HS-5 (cell line): ENCODE results near the gene ACR.
"Not testable (repeated sequence)": the region's sequence is repeated elsewhere in the genome, so short reads cannot be mapped to it uniquely, and the experiment has no call there.

ENCODE experiments used
- DNase-seq: peaks from one replicate; pipeline ENCODE4 v3.0.0-alpha.2; 2012; ENCODE audit warnings: low read depth

Gene ACR

GRCh38 chr22:50732681-50733080 is 5.3 kb upstream of the ACR start:
- no peak for DNase-seq

- no peak for DNase-seq
These were observed 4.3 kb upstream of the ACR start for GRCh38 chr22:50733521-50734342.

DNA sequence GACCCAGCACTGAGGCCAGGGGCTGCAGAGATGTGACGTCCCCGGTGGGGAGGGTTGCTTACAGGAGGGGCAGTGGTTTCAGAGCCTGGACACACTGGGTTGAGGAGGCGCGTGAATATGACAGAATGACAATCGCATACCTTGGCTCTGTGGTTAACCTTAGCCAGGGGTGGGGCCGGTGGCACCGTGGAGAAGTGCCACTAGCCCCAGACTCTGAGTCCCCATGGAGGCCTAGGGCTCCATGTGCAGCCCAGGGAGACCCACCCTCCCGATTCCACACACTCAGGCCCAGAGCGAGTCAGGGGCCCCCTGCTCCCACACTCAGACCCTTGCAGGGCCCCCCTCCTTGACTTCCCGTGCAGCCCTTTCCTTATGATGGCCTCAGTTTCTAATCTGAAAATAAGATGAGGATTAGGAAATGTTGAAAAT is 3.6 kb upstream of the ACR start:
- DNase-seq, result no peak

DNA sequence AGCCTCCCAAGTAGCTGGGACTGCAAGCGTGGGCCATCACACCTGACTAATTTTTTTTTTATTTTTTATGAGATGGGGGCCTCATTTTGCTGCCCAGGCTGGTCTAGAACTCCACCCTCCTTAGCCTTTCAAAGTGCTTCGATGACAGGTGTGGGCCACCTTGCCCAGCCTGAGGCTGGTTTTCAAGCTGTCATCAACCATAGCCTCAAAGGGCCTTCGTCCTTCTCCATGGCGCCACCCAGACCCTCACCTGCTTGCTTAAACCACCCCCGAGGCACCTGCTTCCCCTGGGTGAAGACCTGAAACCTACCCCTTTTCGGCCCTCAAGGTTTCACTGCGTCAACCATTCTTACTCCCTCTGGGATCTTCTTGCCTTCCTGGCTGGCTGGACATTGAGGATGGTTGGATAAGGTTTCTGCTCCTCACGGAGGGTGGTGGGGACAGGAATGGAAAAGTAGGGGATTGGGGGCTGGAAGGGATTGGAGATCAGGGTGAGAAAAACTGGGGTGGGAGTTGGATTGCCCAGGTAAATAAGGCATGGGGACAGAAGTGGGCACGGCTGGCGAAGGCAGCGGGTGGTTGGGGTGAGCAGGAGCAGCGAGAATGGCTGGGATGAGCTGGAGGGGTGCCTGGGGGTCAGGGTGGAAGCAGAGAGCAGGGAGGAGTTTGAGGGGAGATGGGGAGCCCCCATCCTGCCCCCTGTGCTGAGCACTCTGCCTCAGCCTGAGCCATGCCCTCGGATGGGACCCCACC is 2.8 kb upstream of the ACR start:
- DNase-seq, result no peak

GRCh38 chr22:50735739-50736030 is 2.3 kb upstream of the ACR start:
- DNase-seq, result no peak

DNA sequence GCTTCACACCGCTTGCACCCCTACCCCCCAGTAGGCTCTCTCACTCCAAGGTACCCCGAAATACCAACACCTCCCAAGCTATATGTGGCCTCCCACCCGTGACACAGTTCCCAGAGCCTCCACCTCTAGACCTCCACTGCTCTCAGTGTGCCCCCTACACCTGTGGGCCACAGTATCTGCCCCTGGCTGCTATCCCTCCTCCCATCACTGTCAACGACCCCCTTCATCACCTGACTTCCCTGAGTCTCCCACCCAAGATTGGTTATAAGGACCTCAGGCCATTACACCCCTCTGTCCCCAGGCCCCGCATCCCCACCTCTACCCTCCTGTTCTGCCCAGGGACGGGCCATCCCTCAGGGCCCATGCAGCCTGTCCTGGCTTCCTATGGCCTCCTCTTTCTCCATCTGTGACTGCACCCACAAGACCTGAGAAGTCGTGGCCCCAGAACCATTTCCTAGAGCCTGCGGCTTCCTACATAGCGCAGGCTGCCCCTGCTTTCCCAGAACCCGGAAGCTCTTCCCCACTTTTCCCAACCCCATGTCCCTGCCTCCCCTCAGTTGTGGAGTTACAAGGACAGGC is 734 bp downstream of the ACR start:
- no peak for DNase-seq

DNA sequence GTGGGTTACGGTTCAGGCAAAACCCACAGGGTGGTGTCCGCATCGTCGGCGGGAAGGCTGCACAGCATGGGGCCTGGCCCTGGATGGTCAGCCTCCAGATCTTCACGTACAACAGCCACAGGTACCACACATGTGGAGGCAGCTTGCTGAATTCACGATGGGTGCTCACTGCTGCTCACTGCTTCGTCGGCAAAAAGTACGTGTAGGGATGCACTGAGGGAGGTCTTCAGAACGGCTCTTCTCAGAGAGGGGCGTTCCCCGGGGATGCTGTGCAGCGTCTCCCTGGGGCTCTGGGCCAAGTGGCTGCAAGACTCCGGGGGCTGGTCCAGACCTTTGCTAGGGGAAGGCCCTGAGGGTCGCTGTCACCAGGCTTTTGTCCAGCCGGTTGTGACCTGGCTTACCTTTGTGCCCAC is 1.3 kb downstream of the ACR start:
- DNase-seq, result no peak

DNA sequence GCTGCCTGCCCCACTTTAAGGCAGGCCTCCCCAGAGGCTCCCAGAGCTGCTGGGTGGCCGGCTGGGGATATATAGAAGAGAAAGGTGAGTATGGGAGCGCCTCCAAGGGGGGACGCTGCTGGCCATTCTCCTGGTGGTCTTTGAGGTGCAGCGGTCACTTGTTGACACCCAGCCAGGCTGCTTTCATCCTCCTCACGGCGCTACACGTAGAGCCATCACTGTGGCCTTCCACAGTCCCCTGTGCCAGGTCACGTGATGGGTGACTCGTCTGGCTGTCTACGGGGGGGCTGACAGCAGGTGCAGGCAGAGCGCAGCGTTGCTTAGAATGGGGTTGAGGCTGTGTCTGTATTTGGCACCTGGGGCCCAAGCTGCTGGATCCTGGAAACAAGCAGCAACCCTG is 1.9 kb downstream of the ACR start:
- DNase-seq, result no peak

GRCh38 chr22:50740714-50741113 is 2.7 kb downstream of the ACR start:
- DNase-seq, result not testable (repeated sequence)

DNA sequence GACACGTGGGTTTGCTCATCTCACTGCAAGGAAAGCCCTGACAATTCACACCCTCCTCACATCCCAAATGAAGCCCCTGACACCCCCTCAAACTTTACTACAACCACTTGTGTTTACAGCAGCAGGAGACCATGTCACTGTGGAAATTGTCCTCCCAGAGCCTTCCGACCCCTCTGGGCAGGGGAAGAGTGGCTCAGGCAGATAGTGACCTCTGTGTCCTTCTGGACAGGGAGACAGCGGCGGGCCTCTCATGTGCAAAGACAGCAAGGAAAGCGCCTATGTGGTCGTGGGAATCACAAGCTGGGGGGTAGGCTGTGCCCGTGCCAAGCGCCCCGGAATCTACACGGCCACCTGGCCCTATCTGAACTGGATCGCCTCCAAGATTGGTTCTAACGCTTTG is 6.4 kb downstream of the ACR start:
- not testable (repeated sequence) for DNase-seq

GRCh38 chr22:50747521-50747920 is 9.5 kb downstream of the ACR start:
- not testable (repeated sequence) for DNase-seq

GRCh38 chr22:50748630-50749029 is 10.6 kb downstream of the ACR start:
- not testable (repeated sequence) for DNase-seq

DNA sequence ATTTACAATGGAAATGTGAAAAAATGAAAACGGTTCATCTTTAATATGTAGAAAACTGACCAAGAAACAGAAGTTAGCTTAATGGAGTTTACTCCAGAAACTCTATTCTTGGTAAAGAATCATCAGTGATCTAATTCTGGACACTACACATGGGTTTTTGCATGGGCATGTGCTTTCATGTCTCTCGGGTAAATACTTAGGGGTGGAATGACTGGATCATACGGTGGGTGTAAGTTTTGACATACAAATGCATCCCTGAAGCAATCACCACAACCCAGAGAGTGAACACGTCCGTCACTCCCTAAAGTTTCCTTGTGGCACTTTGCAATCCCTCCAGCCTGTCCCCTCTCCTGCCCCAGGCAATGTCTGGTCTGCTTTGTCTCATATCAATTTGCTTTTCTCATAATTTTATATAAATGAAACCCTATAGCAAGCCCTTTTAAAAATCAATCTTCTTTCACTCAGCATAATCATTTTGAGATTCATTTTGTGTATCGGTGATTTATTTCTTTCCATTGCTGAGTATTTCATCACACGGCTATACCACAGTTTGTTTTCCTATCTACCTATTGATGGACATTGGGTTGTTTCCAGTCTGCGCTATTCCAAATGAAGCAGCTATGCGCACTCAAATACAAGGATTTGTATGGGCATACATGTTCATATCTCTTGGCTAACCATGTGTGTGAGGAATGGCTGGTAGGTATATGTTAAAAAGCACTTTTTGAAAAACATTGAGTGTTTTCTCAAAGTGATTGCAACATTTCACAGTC is 11.5 kb downstream of the ACR start:
- DNase-seq, result not testable (repeated sequence)

DNA sequence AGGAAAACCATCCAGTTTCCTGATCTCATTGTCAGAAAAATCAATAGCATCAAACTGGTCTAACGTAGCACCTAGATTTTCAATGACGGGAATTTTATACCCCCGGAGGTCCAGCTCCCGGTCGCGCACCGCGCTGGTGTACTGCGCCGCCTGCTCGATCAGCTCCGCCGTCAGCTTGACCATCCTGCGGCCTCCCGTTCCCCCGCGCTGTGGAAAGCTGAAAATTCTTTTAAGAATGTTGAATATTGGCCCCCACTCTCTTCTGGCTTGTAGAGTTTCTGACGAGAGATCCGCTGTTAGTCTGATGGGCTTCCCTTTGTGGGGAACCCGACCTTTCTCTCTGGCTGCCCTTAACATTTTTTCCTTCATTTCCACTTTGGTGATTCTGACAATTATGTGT is 17.2 kb downstream of the ACR start:
- not testable (repeated sequence) for DNase-seq

- DNase-seq, result not testable (repeated sequence)
These were observed 18.4 kb downstream of the ACR start for GRCh38 chr22:50756406-50756805.

GRCh38 chr22:50756949-50757491 is 19.0 kb downstream of the ACR start:
- not testable (repeated sequence) for DNase-seq

DNA sequence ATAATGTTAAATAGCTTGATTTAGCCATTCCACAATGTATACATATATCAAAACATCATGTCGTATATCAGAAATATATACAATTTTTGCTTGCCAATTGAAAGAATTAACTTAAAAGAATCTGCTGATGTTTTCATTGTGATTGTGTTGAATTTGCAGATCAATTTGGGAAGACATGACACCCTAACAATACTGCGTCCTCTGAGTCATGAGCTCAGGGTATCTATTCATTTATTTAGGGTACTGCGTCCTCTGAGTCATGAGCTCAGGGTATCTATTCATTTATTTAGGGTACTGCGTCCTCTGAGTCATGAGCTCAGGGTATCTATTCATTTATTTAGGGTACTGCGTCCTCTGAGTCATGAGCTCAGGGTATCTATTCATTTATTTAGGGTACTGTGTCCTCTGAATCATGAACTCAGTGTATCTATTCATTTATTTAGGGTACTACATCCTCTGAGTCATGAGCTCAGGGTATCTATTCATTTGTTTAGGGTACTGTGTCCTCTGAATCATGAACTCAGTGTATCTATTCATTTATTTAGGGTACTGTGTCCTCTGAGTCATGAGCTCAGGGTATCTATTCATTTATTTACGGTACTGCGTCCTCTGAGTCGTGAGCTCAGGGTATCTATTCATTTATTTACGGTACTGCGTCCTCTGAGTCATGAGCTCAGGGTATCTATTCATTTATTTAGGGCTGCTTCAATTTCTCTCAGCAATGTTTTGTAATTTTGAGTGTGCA is 21.8 kb downstream of the ACR start:
- peak; percentile 28 for DNase-seq

DNA sequence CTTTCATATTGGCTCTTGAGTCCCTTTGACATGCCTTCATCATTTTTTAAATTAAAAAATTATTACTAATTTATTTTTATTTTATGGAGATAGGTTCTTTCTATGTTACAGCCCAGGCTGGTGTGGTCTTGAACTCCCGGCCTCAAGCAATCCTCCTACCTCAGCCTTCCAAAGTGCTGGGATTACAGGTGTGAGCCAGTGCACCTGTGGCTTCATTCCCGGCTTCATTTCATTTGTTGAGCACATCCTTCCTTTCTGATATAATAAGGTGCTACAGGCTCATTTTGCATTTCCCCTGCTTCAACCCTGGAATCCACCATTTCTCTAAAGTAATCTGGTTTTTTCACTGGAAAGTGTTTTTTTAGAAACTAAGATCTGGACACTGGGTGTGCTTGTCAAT is 23.8 kb downstream of the ACR start:
- not testable (repeated sequence) for DNase-seq

GRCh38 chr22:50764288-50764687 is 26.3 kb downstream of the ACR start:
- DNase-seq, result not testable (repeated sequence)

GRCh38 chr22:50775132-50775531 is 37.1 kb downstream of the ACR start:
- not testable (repeated sequence) for DNase-seq

GRCh38 chr22:50777631-50778030 is 39.6 kb downstream of the ACR start:
- DNase-seq, result not testable (repeated sequence)
